Gastroesophageal sphincter (tissue), 4 donors: ENCODE results near the gene KPNB1. TPM values are rescaled to one million over a fixed set of nuclear protein-coding genes. Genes with fewer than 3 reads are reported as not detected.

Source experiments
- ATAC-seq: fragments of 150-250 bp; one replicate; pipeline ENCODE4 v1.9.1; 2016; ENCODE audit warnings: mild to moderate bottlenecking, moderate library complexity
- H3K27ac ChIP-seq, 4 donors: fragments of 200-600 bp; sonication (generic) in 3 of 4; 1 replicate in 3 of 4; 2 replicates in 1 of 4; pipeline ENCODE4 v1.5.1; 2016 to 2019
- H3K27me3 ChIP-seq: fragments of 200-600 bp; sonication (generic); one replicate; pipeline ENCODE4 v1.5.1; 2019
- H3K36me3 ChIP-seq, 2 donors: fragments of 200-600 bp; sonication (generic); one replicate each; pipeline ENCODE4 v1.5.1; 2019; ENCODE audit warnings: control low read depth in 1 of 2
- H3K4me1 ChIP-seq, 3 donors: fragments of 200-600 bp; sonication (generic); 1 replicate in 2 of 3; 2 replicates in 1 of 3; pipeline ENCODE4 v1.5.1; 2016 to 2019; ENCODE audit warnings: control low read depth in 2 of 3
- H3K4me3 ChIP-seq, 2 donors: fragments of 200-600 bp; sonication (generic); one replicate each; pipeline ENCODE4 v1.5.1; 2019; ENCODE audit warnings: mild to moderate bottlenecking in 1 of 2, moderate library complexity in 1 of 2
- H3K9me3 ChIP-seq, 3 donors: fragments of 200-600 bp; sonication (generic); one replicate each; pipeline ENCODE4 v1.5.1; 2017 to 2019; ENCODE audit warnings: control low read depth in 2 of 3
- EP300 ChIP-seq: sonication (generic); formaldehyde crosslinking; IDR thresholded peaks from one replicate; pipeline ENCODE4 v1.6.1; 2017; ENCODE audit warnings: antibody characterized with exemption, mild to moderate bottlenecking
- POLR2A ChIP-seq, 2 donors: fragments of 450-650 bp; IDR thresholded peaks; one replicate each; pipeline ENCODE4 v1.6.1; 2017; ENCODE audit warnings: antibody characterized with exemption in 2 of 2, mild to moderate bottlenecking in 2 of 2, moderate library complexity in 1 of 2
- POLR2AphosphoS5 ChIP-seq: sonication (generic); formaldehyde crosslinking; IDR thresholded peaks from one replicate; pipeline ENCODE4 v1.6.1; 2017; ENCODE audit warnings: antibody characterized with exemption
- WGBS, 2 donors: methylation state at CpG; one replicate each; pipeline ENCODE4 v1.1.5; 2018; ENCODE audit warnings: low coverage in 1 of 2; 5-methylcytosine and 5-hydroxymethylcytosine counted together
- total RNA-seq, 4 donors: library from RNA; depleted of rRNA; stranded (reverse); fragments of >200 nt; gene quantifications; one replicate each; pipeline ENCODE4 v1.1.0, GENCODE V29; 2016
- TF ChIP-seq, protein P1 (sequence below), 4 experiments: fragments of 200-600 bp in 2 of 4; fragments of 450-650 bp in 2 of 4; sonication (generic) in 1 of 4; IDR thresholded peaks; one replicate each; pipeline ENCODE4 v1.5.1; 2017 to 2019; ENCODE audit warnings: antibody characterized with exemption in 4 of 4, mild to moderate bottlenecking in 2 of 4, moderate library complexity in 2 of 4

Gene KPNB1
- total RNA-seq, 4 donors from 2014 or later, result 192 to 215 (median 211) TPM

DNA sequence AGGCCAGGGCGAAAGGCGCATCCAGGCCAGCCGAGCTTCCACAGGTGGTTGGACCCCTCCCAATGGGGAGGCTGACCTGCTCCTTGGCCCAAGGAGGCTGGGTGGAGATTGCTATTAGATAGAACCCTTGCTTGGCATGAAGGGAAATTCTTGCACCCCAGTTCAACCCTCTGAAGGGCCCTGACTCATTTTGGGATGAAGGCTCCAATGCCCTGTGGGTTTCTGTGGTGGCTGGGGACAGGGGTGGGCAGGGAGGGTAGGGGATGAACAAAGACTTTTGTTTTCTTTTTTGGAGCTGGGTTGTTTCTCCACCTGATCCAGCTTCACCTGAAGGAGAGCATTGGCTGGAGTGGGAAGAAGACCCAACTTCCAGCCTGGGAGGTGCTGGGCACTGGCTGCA lies 66.7 kb downstream of the KPNB1 start:
- no peak overlapping the region for H3K27ac ChIP-seq
- ATAC-seq, result no peak
- H3K27me3 ChIP-seq, result peaks cover 76% of the 10 kb centered on the region
- no peaks in the 10 kb centered on the region for H3K9me3 ChIP-seq
- 40% methylated on average over 1 of the region's 3 CpGs; no CpG with 5 or more reads in 1 of the 2 donors for WGBS, 2 donors
- H3K4me3 ChIP-seq, result no peak overlapping the region
- H3K4me1 ChIP-seq, result peaks cover 0 to 10% (median 7%) of the 10 kb centered on the region in 3 donors
- TF ChIP-seq POLR2A (IDR thresholded peaks at IDR 0.05) (no peak), EP300 (no peak), POLR2AphosphoS5 (no peak)
- TF ChIP-seq, protein P1, sequence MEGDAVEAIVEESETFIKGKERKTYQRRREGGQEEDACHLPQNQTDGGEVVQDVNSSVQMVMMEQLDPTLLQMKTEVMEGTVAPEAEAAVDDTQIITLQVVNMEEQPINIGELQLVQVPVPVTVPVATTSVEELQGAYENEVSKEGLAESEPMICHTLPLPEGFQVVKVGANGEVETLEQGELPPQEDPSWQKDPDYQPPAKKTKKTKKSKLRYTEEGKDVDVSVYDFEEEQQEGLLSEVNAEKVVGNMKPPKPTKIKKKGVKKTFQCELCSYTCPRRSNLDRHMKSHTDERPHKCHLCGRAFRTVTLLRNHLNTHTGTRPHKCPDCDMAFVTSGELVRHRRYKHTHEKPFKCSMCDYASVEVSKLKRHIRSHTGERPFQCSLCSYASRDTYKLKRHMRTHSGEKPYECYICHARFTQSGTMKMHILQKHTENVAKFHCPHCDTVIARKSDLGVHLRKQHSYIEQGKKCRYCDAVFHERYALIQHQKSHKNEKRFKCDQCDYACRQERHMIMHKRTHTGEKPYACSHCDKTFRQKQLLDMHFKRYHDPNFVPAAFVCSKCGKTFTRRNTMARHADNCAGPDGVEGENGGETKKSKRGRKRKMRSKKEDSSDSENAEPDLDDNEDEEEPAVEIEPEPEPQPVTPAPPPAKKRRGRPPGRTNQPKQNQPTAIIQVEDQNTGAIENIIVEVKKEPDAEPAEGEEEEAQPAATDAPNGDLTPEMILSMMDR (IDR thresholded peaks at IDR 0.05), result no peak
- H3K36me3 ChIP-seq, result peaks cover 0 to 5% of the 10 kb centered on the region in 2 donors

DNA sequence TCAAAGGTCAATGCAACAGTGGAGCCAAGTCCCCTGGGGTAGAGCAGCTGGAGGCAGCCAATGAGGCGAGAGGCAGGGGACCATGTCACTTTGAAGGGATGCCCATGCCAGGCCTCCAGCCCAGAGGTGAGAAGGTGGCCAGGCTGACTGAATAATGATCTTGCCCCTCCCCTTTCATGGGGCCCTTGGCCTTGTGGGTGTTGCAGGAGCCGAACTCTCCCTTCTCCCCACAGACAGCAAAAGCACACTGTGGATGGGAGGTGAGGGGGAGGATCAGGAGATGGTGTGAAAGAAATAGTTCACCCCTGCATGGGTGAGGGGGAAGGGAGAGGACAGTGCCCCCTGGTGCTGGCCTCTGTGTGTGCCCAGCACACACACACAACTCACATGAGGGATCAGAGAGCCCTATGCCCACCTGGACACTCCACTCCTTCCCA lies 67.6 kb downstream of the KPNB1 start:
- peaks cover 85% of the 10 kb centered on the region for H3K27me3 ChIP-seq

DNA sequence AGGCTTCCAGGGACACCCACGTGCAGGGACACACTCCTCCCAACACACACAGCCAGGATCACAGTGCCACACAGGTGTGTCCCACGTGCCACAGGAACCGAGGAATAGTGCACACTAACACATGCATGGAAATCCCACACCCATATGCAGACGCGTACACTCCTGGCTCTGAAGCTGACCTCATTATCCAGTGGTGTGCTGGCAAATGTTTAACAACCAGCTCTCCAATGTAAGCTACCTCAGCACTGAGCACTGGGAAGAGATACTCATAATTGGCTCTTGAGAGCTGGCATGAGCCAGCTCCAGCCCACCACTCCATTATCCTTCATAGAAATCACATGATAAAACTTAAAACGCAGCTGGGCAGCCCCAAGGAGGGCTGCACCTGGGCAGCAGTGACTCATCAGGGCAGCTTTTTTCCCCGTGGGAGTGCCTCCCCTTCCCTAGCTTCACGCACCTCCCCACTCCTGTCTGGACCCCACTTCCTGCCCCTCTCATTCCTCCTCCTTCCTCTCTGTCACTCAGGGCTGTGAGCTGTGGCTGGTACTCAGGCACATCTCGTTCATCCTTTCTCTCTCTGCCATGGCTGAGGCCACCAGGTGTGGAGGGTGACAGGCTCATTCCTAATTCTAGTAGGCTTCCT lies 68.4 kb downstream of the KPNB1 start:
- no peaks in the 10 kb centered on the region for H3K36me3 ChIP-seq
- H3K4me3 ChIP-seq, result no peak overlapping the region
- no peak overlapping the region for H3K27ac ChIP-seq
- H3K27me3 ChIP-seq, result peaks cover 91% of the 10 kb centered on the region
- no peak for ATAC-seq
- 28 to 32% methylated on average over 5 to 7 of the region's 9 CpGs for WGBS, 2 donors
- H3K9me3 ChIP-seq, result no peaks in the 10 kb centered on the region
- no peak for TF ChIP-seq POLR2AphosphoS5
- TF ChIP-seq POLR2A (IDR thresholded peaks at IDR 0.05), result no peak
- TF ChIP-seq, protein P1 (IDR thresholded peaks at IDR 0.05), result no peak
- no peak for TF ChIP-seq EP300
- peaks cover 0 to 14% (median 8%) of the 10 kb centered on the region in 3 donors for H3K4me1 ChIP-seq

More for the DNA sequence above, 67.6 kb downstream of the KPNB1 start:
- Histone ChIP-seq H3K4me3 (no peak overlapping the region), H3K9me3 (no peaks in the 10 kb centered on the region), H3K4me1 (peaks cover 0 to 14% (median 8%) of the 10 kb centered on the region in 3 donors), H3K27ac (no peak overlapping the region), H3K36me3 (no peaks in the 10 kb centered on the region)
- ATAC-seq, result no peak
- TF ChIP-seq POLR2A (IDR thresholded peaks at IDR 0.05) (no peak), POLR2AphosphoS5 (no peak), EP300 (no peak)
- TF ChIP-seq, protein P1 (IDR thresholded peaks at IDR 0.05), result peak in 1 of 4 experiments; percentile 41
- WGBS, 2 donors, result 50% methylated on average over 1 of the region's 2 CpGs; no CpG with 5 or more reads in 1 of the 2 donors

DNA sequence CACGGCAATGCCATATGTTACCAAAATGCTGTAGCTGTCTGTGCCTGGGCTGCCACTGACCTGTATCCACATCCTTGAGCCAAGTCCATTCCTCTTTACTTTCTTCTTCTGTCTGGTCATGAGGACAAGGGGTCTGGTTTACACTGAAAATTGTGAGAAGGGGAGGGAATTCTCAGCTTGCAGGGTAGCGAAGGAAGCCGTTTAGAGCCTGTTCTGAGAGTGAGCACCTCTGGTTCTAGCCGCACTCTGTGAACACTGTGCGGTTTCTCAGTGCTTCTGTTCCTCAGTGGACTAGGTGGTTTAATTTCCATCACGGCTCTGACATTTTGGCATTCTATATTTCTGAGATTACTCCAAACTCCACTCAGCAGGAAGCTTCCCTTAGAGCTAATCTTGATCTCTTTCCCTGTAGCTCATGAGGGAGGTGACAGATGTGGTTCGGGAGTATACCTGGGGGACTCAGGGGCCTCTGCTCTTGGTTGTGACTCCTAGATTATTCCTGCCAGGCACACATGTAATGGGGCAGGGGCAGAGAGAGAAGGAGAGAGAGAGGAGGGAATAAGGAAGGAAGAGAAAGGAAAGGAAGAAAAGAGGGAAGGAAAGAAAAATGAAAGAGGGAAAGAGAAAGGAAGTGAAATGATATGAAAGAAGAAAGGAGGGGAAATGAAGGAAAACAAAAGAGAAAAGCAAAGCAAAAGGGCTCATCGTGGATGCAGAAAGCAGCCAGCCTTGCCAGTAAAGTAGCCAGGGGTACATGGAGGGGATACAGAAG lies 69.1 kb downstream of the KPNB1 start:
- WGBS, 2 donors, result 47 to 63% methylated on average over 2 to 6 of the region's 8 CpGs
- H3K27ac ChIP-seq, result no peak overlapping the region
- H3K36me3 ChIP-seq, result no peaks in the 10 kb centered on the region
- TF ChIP-seq POLR2AphosphoS5 (no peak), POLR2A (IDR thresholded peaks at IDR 0.05) (no peak), EP300 (no peak)
- TF ChIP-seq, protein P1 (IDR thresholded peaks at IDR 0.05), result no peak
- H3K4me1 ChIP-seq, result peaks cover 0 to 14% (median 8%) of the 10 kb centered on the region in 3 donors
- no peaks in the 10 kb centered on the region for H3K9me3 ChIP-seq
- H3K27me3 ChIP-seq, result peaks cover 89% of the 10 kb centered on the region
- ATAC-seq, result no peak
- no peak overlapping the region for H3K4me3 ChIP-seq
